HL-60/S4 (cell line): ENCODE results near the gene LSM7.

Experiments used
- in situ Hi-C: fragments of 300-500 bp; cut with MboI; formaldehyde crosslinking; loops from 2 replicates; pipeline ENCODE4 v1.14.3; 2022; ENCODE audit warnings: low sequenced_read_pairs

LSM7 gene

DNA sequence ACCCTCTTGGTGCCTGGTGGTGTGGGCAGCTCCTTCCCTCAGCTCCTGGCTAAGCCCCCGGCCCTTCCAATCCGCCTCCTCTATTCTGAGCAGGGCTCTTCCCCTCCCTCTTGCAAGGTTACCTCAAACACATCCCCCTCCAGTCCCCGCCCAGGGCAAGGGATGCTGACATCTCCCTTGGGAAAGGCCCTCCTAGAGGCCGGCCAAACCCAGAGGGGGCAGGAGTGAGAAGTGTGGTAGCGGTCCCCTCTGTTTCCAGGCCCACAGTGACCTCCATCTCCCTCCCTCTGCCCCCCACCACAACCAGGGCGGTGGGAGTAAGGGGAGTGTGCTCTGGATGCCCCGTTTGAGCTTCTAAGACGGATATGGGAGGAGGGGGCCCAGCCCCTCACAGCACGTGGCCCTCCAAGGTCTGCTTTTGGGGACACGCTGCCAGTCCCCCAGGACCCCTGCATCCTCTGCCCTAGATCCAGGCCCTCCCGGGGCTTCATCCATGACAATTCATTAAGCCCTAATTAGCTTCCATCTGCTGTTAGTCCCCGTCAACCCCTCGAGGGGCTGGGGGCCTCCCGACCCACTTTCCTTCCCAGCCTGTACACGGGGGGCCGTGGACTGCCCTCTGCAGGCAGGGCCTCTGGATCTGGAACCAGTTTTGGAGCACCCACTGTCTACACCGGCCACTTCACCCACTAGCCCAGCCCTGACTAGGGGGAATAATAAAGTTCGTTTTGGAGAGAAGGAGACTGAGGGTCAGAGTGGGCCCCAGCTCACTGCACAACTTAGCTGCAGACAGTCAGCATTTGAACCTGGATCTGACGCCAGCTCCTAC lies 22.7 kb downstream of the LSM7 start:
- in situ Hi-C loops: no loop called here

DNA sequence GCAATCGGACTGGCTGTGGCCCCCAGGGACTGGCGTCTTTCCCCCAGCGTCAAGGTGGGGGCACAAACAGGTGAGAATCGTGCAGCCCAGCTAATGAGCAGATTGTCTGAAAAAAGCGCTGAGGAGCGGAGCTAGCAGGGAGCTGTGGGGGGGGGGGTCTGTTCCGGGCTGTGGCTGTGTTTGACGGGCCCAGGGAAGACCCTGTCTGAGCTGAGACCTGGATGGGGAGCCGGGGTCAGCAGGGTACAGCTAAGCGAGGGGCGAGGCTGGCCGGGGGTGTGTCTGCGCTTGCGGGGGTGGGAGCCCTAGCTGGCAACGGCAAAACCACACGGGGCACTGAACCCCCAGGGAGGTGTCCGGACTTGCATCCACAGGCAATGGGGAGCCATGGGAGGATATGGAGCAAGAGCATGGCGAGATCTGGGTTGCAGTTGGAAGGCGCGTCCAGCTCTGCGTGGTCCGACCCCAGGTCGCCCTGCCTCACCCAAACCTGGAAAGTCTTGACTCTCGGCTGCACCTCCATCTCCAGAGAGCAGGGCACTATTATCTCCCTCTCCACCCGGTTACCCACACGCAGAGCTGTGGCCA lies 25.1 kb downstream of the LSM7 start:
- in situ Hi-C loops: no loop called here

DNA sequence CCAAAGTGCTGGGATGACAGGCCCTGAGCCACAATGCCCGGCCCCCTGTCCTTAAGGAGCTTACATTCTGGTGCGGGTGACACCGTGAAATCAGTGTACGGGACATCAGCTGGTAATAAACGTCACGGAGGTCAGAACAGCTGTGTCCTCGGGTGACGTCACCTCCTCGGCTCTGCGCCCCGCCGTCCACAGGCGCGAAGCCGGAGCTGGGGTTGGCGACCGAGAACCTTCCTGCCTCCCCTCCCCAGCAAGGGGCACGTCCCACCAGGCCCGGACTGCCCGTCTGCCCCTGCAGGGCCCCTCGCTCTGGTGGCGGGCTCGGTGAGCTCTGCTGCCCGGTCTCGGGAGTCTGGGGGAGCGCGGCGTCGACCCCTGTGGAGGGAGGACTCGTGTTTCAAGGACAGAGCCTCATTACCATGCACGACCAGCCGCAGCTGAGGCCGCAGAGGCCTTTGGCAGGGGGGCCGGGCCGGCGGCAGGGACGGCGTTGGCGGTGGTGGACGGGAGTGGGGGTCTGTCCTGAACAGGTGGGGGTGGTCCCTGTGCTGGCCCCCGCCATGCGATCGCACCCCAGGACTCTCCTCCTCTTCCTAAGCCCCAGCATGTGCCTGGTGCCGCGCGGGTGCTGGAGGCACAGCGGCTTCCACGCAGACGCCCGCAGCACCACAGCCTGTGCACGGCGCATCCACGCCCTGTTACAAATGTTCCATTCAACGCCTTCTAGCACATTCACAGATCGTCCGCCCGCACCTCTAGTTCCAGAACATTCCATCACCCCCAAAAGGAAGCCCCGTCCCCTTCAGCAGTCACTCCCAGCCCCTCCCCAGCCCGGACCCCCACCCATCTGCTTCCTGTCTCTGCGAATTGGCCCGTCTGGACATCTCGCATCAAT lies 25.8 kb downstream of the LSM7 start:
- in situ Hi-C loops: no loop called here

DNA sequence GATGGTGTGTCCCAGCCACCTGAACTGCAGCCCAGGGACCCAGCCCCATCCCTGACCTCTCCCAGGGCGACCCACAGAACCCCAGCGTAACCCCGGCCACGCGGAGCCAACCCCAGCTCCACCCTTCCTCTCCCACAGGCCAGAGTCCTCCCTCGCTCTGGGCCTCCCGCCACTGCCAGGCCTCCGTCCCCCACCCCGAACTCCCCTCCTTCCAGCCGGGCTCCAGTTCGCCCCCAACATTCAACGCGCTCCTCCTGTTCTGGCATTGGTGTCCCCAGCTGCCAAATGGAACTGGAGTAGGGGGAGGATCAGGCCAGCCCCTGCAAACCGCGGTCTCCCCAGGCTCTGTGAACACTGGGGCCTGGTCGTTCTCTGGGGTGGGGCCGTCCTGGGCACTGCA lies 27.9 kb downstream of the LSM7 start:
- in situ Hi-C loops: no loop called here

DNA sequence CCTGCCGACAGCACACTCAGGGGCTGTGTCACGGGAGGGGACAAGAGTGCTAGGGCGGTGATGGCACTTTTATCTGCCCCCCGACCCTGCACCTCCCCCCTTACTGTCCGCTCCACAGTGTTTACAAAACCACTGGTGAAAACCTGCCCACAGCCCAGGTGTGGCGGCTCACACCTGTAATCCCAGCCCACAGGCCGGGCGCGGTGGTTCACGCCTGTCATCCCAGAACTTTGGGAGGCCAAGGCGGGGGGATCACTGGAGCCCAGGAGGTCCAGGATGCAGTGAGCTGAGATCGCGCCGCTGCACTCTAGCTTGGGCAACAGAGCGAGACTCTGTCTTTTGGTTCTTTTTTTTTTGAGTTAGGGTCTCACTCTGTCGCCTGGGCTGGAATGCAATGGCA lies 32.2 kb downstream of the LSM7 start:
- in situ Hi-C loops: no loop called here

DNA sequence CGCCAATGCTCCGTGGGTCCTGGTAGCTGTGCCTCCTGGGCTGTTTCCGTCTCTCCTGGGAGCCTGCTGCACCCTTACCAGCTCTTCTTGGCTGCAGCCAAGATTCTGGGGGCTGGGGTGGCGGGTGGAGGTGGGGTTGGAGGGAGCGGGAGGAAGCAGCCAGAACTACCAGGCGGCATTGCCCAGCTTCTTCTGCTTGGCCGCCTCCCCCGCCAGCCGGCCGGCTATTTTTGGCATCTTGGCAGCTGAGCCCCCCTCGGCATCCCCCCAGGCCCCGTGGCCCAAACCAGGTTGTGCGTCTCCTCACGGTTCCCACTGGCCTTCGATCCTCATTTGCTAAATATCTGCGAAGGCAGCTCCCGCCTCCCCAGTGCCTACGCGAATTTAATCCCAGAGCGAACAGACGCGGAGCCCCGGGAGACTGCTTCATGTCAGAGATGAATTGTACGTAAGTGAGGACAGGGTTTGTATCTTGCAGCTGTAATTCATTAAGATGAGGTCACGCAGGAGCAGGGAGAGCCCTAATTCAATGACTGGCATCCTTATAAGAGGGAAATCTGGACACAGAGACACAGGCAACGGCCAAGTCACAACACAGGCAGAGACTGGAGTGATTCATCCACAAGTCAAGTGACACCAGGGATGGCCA lies 33.6 kb downstream of the LSM7 start:
- in situ Hi-C loops: no loop called here

DNA sequence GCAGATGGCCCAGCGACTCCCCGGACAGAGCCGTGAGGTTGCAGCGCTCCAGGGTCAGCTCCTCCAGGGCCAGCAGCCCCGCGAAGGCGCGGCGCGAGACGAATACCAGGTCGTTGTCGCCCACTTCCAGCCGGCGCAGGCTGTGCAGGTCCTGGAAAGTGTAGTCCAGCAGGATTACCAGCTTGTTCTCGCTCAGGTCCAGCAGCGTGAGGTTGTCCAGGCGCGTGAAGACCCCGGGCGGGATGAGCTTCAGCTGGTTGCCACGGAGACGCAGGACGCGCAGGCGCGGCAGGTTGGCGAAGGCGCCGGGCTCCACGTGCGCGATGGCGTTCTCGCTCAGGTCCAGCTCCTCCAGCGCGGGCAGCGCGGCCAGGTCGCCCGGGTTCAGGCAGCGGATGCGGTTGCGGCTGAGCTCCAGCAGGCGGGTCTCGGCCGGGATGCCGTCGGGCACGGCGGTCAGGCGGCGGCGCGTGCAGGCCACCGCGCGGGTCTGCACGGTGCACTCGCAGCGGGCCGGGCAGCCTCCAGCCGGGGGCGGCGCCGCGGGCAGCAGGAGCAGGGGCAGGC lies 37.1 kb downstream of the LSM7 start:
- in situ Hi-C loops: no loop called here

DNA sequence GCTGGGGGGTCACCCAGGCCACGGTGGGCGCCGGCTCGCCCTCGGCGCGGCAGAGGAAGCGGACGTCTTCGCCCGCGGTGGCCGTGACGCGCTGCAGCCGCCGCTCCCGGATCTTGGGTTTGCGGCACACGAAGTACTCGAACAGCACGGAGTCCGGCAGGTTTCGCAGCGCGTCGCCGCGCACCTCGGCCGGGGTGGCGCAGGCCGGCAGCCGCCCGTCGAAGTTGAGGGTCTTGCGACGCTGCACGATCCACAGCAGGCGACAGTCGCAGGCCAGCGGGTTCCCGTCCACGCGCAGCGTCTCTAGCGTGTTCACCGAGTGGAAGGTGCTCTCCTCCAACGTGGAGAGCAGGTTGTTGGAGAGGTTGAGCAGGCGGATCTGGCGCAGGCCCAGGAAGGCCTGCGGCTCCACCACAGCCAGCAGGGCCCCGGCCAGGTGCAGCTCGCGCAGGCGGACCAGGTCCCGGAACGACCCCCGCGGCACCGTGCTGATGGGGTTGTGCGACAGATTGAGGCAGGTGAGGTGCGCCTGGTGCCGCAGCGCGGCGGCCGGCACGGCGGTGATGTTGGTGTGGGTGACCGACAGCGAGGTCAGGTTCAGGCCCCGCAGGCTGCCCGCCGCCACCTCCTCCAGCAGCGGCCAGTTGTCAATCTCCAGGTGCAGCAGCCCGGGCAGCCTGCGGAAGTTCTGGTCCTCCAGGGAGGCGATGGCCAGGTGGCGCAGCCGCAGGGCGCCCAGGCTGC lies 37.8 kb downstream of the LSM7 start:
- in situ Hi-C loops: no loop called here

DNA sequence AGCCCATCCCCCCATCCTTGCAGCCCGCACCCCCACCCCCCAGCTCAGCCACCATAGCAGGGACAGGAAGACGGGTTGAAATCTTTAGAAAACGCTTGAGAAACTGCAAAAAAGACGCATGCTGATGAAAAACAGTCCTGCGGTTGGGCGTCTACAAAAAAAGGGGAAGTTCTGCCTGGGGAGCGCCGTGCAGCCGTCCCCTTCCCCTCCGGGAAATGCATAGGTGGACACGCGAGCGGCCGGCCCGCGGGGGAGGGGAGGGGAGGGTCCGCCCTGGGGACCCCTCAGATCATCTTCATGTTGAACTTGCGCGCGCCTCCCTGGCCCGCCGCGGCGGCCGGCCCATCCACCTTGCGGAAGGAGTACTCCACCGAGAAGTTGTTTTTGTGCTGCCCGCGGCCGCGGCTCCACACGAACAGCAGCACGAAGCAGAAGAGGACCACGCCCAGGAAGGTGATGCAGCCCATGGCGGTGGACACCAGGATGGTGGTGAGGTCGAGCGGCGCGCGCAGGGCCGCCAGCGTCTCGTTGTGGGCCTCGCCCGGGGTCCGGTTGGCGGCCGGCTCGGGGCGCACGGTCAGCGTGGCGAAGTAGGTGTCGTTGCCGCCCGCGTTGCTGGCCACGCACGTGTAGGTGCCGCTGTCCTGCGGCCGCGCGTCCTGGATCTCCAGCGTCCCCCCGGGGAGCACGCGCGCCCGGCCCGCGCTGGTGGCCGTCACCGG lies 38.5 kb downstream of the LSM7 start:
- in situ Hi-C loops: no loop called here

DNA sequence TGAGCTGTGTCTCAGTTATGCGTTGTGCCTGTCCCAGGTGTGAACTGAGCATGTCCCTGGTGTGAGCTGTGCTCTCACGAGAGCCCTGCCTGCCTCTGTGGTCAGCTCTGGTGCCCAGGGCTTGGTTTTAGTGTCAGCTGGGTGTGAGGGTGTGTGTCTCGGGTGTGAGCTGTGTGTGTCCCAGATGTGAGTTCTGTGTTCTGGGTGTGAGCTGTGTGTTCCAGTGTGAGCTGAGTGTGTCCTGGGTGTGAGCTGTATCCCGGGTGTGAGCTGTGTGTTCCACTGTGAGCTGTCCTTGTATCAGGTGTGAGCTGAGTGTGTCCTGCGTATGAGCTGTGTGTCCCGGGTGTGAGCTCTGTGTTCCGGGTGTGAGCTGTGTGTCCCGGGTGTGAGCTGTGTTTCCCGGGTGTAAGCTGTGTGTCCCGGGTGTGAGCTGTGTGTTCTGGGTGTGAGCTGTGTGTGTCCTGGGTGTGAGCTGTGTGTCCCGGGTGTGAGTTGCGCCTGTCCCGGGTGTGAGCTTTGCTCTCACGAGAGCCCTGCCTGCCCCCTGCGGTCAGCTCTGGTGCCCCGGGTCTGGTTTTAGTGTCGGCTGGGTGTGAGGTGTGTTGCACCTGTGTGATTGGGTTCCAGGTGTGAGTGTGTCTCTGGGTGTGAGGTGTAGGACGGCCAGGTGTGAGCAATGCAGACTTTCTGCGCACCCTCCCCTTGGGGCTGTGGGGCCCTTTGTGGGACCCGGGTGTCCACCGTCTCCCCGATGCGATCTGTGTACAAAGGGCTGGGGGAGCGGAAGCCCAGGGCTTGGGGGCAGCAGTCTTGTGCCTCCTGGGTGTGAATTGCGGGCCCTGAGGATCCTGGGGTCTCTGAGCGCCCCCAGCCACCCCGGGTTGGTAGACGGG lies 39.3 kb downstream of the LSM7 start:
- in situ Hi-C loops: no loop called here

DNA sequence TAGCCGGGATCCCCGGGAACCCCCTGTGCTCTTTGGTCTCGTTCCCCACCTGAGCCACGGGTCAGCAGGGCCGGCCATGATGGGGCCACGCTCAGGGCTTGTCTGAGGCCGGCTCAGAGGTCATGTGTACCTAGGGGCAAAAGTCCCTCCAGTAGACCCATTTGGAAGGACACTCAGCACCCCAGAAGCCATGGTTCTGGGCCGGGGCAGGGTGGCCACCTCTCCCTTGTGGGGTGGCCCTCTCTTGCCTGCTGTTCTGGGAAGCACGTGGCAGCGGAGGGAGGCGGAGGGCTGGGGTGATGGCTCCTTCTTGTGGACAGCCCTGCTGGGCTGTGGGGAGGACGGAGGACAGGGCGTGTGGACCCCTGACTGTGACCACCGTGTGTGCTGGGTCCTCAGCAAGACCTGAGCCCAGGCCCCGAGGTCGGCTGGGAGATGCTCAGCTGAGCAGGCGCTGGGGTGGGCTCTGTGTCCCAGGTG lies 40.0 kb downstream of the LSM7 start:
- in situ Hi-C loops: no loop called here

DNA sequence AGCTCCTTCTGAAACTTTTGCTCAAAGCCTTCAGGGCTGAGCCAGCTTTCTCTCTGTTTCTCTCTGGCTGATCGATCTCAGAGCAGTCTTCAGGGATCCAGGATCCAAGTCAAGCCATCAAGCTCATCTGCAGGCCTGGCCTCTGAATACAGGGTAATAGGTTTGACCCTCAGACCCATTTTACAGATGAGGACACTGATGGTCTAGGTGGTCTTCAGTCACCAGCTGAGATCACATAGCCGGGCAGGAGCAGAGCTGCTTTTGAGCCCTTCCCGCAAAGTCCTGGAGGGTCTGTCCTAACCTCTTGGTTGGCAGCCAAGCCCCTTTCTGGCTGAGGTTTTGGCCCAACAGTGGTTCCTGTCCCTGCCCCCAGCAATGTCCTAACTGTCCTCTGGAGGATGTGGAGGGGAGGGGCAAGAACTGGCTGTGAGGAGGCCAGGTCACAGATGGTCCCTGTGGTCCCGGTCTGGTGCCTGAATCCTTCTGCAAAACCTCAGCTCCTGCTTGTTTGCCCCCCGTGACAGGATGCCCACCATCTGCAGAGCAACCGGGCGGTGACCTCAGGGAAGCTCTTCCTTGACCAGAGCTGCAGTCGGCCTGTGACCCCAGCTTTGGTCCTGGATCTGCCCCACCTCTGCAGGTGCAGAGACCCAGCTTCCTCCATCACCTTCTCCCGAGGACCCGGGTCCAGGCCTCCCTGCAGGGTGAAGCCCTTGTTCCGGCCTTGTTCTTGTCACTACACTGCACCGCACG lies 40.6 kb downstream of the LSM7 start:
- in situ Hi-C loops: no loop called here

DNA sequence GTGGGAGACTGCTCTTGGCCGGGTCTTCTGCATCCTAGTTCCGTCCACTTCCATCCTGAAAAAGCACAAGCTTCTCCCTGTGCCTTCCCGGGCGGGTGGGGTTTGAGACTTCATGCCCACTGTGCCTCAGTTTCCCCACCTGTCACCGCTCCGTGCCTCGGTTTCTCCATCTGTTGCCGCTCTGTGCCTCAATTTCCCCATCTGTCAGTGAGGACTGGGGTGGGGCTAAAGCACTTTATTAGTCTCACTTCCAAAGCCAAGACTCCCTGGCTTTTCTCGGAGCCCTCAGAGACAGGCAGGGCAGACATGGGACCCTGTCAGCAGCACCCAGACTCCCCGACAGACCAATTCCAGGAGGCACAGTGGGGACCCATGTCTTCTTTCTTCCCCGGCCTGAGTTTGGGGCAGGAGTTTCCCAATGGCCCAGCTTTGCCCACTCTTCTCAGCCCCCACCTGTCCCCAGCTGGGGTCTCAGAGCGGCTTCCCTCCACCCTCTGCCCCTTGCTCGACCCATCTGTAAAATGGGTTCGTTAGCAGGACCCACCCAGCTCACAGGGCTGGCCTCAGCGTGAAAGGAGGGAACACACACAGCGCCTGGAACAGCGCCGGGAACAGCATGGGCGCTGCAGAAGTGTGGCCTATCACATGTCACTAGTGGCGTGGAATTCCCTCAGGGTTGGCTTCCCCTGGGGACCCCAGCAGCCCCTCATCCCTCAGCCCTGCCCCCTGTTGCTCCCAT lies 41.8 kb downstream of the LSM7 start:
- in situ Hi-C loops: no loop called here

DNA sequence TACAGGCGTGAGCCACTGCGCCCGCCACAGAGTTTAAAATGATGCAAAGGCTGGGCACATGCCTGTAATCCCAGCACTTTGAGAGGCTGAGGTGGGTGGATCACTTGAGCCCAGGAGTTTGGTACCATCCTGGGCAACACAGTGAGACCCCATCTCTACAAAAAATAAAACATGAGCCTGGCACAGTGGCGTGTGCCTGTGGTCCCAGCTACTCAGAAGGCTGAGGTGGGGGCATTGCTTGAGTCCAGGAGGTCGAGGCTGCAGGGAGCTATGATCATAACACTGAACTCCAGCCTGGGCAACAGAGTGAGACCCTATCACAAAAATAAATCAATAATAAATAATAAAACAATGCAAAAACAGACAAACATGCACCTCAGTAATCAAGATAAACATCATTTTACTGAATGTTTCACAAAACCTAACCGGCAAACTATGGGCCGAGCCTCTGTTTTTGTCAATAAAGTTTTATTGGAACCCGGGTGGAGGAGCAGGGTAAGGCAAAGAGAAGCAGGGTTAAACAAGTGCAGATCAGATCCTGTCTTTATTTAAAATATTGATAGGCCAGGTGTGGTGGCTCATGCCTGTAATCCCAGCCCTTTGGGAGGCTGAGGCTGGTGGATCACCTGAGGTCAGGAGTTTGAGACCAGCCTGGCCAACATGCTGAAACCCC lies 44.4 kb downstream of the LSM7 start:
- in situ Hi-C loops: no loop called here

DNA sequence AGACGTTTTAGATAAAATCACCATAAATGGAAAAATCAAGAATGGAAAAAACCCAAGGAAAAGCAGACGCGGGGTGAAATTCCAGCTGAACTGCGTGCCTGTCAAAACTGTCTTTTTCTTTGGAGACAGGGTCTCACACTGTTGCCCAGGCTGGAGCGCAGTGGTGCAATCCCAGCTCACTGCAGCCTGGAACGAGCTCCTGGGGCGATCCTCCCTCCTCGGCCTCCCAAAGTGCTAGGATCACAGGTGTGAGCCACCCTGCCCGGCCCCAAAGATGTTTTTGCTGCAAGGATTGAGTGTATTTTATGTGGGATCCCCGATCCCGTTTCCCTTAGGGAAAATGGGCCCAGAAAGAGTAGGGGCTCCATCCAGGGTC lies 45.5 kb downstream of the LSM7 start:
- in situ Hi-C loops: no loop called here

DNA sequence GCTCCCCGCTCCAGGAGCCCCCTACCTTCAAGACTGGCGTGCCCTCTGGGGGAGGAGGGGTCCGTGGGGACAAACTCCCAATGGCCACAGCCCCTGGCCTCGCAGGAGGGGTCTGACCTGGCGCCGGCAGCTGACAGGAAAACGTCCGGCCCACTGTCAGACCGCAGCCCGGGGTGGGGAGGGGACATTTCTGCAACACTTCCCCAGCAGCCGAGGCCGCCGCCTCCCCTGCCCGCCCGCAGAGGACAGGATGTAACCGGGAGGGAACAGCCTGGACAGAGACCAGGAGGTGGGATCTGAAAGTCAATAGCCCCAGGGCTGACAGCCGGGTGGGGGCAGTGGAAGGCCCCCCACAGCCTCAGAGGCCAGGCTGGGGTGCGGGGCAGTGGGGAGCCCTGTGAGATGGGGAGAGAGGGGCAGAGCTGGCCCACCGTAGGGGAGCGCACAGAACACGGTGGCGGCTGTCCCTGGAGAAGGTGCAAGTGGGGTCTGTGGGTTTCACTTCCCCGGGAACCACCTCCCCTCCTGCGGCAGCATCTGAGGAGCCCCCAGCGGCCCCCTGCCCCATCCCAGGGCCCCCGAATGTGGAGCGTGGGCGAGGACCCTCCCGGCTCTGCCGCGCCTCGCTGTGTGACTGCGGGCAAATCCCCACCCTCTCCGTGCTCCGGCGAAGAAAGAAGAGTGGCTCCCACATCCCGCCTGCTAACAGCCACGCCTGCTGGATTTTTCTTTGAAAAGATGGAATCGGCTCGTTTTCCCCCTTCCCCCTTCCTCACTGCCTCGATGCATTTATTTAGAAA lies 46.1 kb downstream of the LSM7 start, which contains the start of gene PEAK3:
Gene PEAK3 (minus strand): TSS at position 114 of the 800 bp plus-strand sequence. CDS start 1,244 bp downstream, outside the sequence.
- in situ Hi-C loops: no loop called here
